CD4-positive, alpha-beta T cell treated with Interferon alpha-2 for 1 hour (primary cell): Measurements from ENCODE around the gene STXBP2.
A peak's percentile ranks its signal among the peaks of the same experiment; 100 is the strongest.

Source experiments
- DNase-seq, 2 donors: peaks; one replicate each; pipeline ENCODE4 v3.0.0-alpha.2; 2020 to 2022

Gene STXBP2

GRCh38 chr19:7681340-7682174 is 44.6 kb downstream of the STXBP2 start:
- DNase-seq: peak; percentile 87 to 89

GRCh38 chr19:7682175-7682855 is 45.4 kb downstream of the STXBP2 start:
- no peak for DNase-seq

GRCh38 chr19:7685546-7686445 is 48.9 kb downstream of the STXBP2 start:
- no peak for DNase-seq

GRCh38 chr19:7687177-7687576 is 50.3 kb downstream of the STXBP2 start:
- no peak for DNase-seq

GRCh38 chr19:7689165-7689564 is 52.3 kb downstream of the STXBP2 start:
- no peak for DNase-seq

GRCh38 chr19:7690779-7691258 is 53.9 kb downstream of the STXBP2 start:
- DNase-seq: peak in 1 of 2 donors; percentile 51

- DNase-seq: peak in 1 of 2 donors; percentile 47
Observed at GRCh38 chr19:7691497-7691896, 54.6 kb downstream of the STXBP2 start.

GRCh38 chr19:7692417-7693088 is 55.6 kb downstream of the STXBP2 start:
- peak; percentile 47 for DNase-seq

GRCh38 chr19:7694499-7694898 is 57.6 kb downstream of the STXBP2 start:
- no peak for DNase-seq
